GM23338 (cell line): ENCODE measurements around the gene WNK2. TPM values are rescaled to one million over a fixed set of nuclear protein-coding genes. Genes with fewer than 3 reads are reported as not detected.

Experiments
- ATAC-seq: fragments of 200-7000 bp; cut with Tn5 transposase; 3 replicates; pipeline ENCODE4 v1.9.1; 2020
- DNase-seq: peaks from one replicate; pipeline ENCODE4 v3.0.0-alpha.2; 2015; ENCODE audit warnings: low spot score
- H2AFZ ChIP-seq: fragments of 200-600 bp; sonication (generic); 2 replicates; pipeline ENCODE4 v1.8.0; 2016; ENCODE audit warnings: antibody characterized with exemption, mild to moderate bottlenecking, moderate library complexity
- H3F3A ChIP-seq: fragments of 200-600 bp; sonication (generic); replicated peaks from 2 replicates; pipeline ENCODE4 v1.8.0; 2017; ENCODE audit warnings: antibody characterized with exemption, mixed run types, low read depth
- H3K27ac ChIP-seq: fragments of 200-600 bp; sonication (generic); 2 replicates; pipeline ENCODE4 v1.6.1; 2016; ENCODE audit warnings: low read depth
- H3K27me3 ChIP-seq: fragments of 200-600 bp; sonication (generic); 2 replicates; pipeline ENCODE4 v1.8.0; 2016; ENCODE audit warnings: mild to moderate bottlenecking, mixed run types, moderate library complexity; ENCODE audit not compliant: insufficient read depth
- H3K36me3 ChIP-seq: fragments of 200-600 bp; sonication (generic); 2 replicates; pipeline ENCODE4 v1.8.0; 2016; ENCODE audit warnings: mild to moderate bottlenecking; ENCODE audit not compliant: insufficient read depth
- H3K4me1 ChIP-seq: fragments of 200-600 bp; sonication (generic); 2 replicates; pipeline ENCODE4 v1.8.0; 2016; ENCODE audit warnings: mild to moderate bottlenecking, moderate library complexity; ENCODE audit not compliant: insufficient read depth
- H3K4me2 ChIP-seq: fragments of 200-600 bp; sonication (generic); 2 replicates; pipeline ENCODE4 v1.7.1; 2017; ENCODE audit warnings: mixed run types
- H3K4me3 ChIP-seq: fragments of 200-600 bp; sonication (generic); 2 replicates; pipeline ENCODE4 v1.6.1; 2016; ENCODE audit warnings: mixed run types
- H3K79me2 ChIP-seq: fragments of 200-600 bp; sonication (generic); replicated peaks from 2 replicates; pipeline ENCODE4 v1.8.0; 2017; ENCODE audit warnings: mild to moderate bottlenecking; ENCODE audit not compliant: insufficient read depth
- H3K9me2 ChIP-seq: fragments of 200-600 bp; sonication (generic); 2 replicates; pipeline ENCODE4 v1.8.0; 2017; ENCODE audit not compliant: insufficient read depth
- H4K20me1 ChIP-seq: fragments of 200-600 bp; sonication (generic); replicated peaks from 2 replicates; pipeline ENCODE4 v1.8.0; 2017; ENCODE audit warnings: mild to moderate bottlenecking; ENCODE audit not compliant: insufficient read depth
- H3K27ac Mint-ChIP-seq: 2 replicates; pipeline ENCODE4 v1.8.0; 2020; ENCODE audit warnings: inconsistent platforms, mild to moderate bottlenecking, moderate library complexity, mixed read lengths
- H3K27me3 Mint-ChIP-seq: 3 replicates; pipeline ENCODE4 v1.8.0; 2022; ENCODE audit warnings: low read depth, mild to moderate bottlenecking, moderate library complexity, mixed read lengths, inconsistent platforms; ENCODE audit not compliant: insufficient read depth, poor library complexity
- H3K36me3 Mint-ChIP-seq: 3 replicates; pipeline ENCODE4 v1.8.0; 2021; ENCODE audit warnings: low read depth, mild to moderate bottlenecking, inconsistent platforms, moderate library complexity, mixed read lengths
- H3K4me1 Mint-ChIP-seq: 3 replicates; pipeline ENCODE4 v1.8.0; 2020; ENCODE audit warnings: mild to moderate bottlenecking, inconsistent platforms, mixed read lengths
- H3K4me3 Mint-ChIP-seq: 3 replicates; pipeline ENCODE4 v1.8.0; 2021; ENCODE audit warnings: moderate library complexity, mild to moderate bottlenecking, inconsistent platforms, mixed read lengths
- H3K9me3 Mint-ChIP-seq: 3 replicates; pipeline ENCODE4 v1.8.0; 2020; ENCODE audit warnings: moderate library complexity, mild to moderate bottlenecking, inconsistent platforms, mixed read lengths
- CREB1 ChIP-seq: fragments of 250-450 bp; sonication (Bioruptor Pico); IDR thresholded peaks from 2 replicates; pipeline ENCODE4 v1.5.0; 2020; ENCODE audit warnings: low read depth, mild to moderate bottlenecking, moderate library complexity
- CTCF ChIP-seq, 2 experiments: fragments of 200-600 bp in 1 of 2; sonication (generic) in 1 of 2; conservative IDR thresholded peaks; 2 replicates each; pipeline versions ENCODE4 v1.5.1 to v1.6.1; 2016 to 2017; ENCODE audit warnings: antibody characterized with exemption in 2 of 2, low read depth in 2 of 2, mild to moderate bottlenecking in 2 of 2, moderate library complexity in 1 of 2
- ETS1 ChIP-seq: IDR thresholded peaks from 2 replicates; pipeline ENCODE4 v1.6.1; 2016; ENCODE audit warnings: antibody characterized with exemption
- EZH2 ChIP-seq: fragments of 200-600 bp; sonication (generic); IDR thresholded peaks from one replicate; pipeline ENCODE4 v1.8.0; 2017; ENCODE audit warnings: antibody characterized with exemption, mild to moderate bottlenecking, low read depth; ENCODE audit not compliant: unreplicated experiment
- EZH2phosphoT487 ChIP-seq: fragments of 200-600 bp; sonication (generic); IDR thresholded peaks from one replicate; pipeline ENCODE4 v1.8.1; 2018; ENCODE audit warnings: antibody characterized with exemption; ENCODE audit not compliant: unreplicated experiment
- JUNB ChIP-seq: IDR thresholded peaks from one replicate; pipeline ENCODE4 v1.6.1; 2016; ENCODE audit warnings: antibody characterized with exemption; ENCODE audit not compliant: unreplicated experiment
- NANOG ChIP-seq: IDR thresholded peaks from 2 replicates; pipeline ENCODE4 v1.6.1; 2016; ENCODE audit warnings: antibody characterized with exemption, borderline replicate concordance
- POLR2AphosphoS5 ChIP-seq: IDR thresholded peaks from 2 replicates; pipeline ENCODE4 v1.6.1; 2016; ENCODE audit warnings: antibody characterized with exemption, low read depth
- REST ChIP-seq: IDR thresholded peaks from one replicate; pipeline ENCODE4 v1.6.1; 2018; ENCODE audit warnings: antibody characterized with exemption; ENCODE audit not compliant: unreplicated experiment
- STAT1 ChIP-seq: IDR thresholded peaks from one replicate; pipeline ENCODE4 v1.6.1; 2016; ENCODE audit warnings: antibody characterized with exemption; ENCODE audit not compliant: unreplicated experiment
- ZNF114 ChIP-seq: fragments of 250-450 bp; sonication (Bioruptor Pico); IDR thresholded peaks from 2 replicates; pipeline ENCODE4 v1.5.0; 2020; ENCODE audit warnings: mild to moderate bottlenecking, moderate library complexity
- ZNF331 ChIP-seq: fragments of 250-450 bp; sonication (Bioruptor Pico); IDR thresholded peaks from 2 replicates; pipeline ENCODE4 v1.5.0; 2020; ENCODE audit warnings: low read depth, mild to moderate bottlenecking, moderate library complexity
- ZNF462 ChIP-seq: fragments of 250-450 bp; sonication (Bioruptor Pico); IDR thresholded peaks from 2 replicates; pipeline ENCODE4 v1.5.0; 2020; ENCODE audit warnings: mild to moderate bottlenecking, moderate library complexity
- polyA plus RNA-seq: library from polyadenylated mRNA; unstranded; fragments of >200 nt; fragmentation: Nextera tagmentation; extraction: Ambion mirVana; gene quantifications from 2 replicates; pipeline ENCODE4 v1.2.1, GENCODE V29; 2016
- total RNA-seq: library from RNA; depleted of rRNA; stranded (reverse); fragments of >200 nt; shearing (Covaris generic); gene quantifications from 2 replicates; pipeline ENCODE4 v1.2.3, GENCODE V29; 2014

Gene WNK2
- total and polyA plus RNA-seq, 2 experiments from 2014 or later = 56.4 to 102 TPM

GRCh38 chr9:93253633-93254032 lies 69.7 kb downstream of the WNK2 start:
- no peak overlapping the region for H3K4me3 Mint-ChIP-seq
- DNase-seq (no peak), ATAC-seq (no peak)
- Histone ChIP-seq H3K79me2 (no peaks in the 10 kb centered on the region), H3K9me2 (no peaks in the 10 kb centered on the region), H4K20me1 (0 out of 2 replicates have a peak, but pooled peaks cover 1% of the 10 kb centered on the region), H3K4me2 (no peak overlapping the region), H3F3A (no peaks in the 10 kb centered on the region), H3K27me3 (no peaks in the 10 kb centered on the region), H2AFZ (no peak overlapping the region), H3K36me3 (no peaks in the 10 kb centered on the region), H3K27ac (no peak overlapping the region), H3K4me1 (peaks cover 6% of the 10 kb centered on the region; the same call in 1 of the 2 replicates), H3K4me3 (no peak overlapping the region)
- TF ChIP-seq EZH2phosphoT487 (no peak), CTCF (conservative IDR thresholded peaks at IDR 0.05; ENCODE audit: low read depth in 2 of 2) (no peak), STAT1 (no peak), ZNF462 (no peak), NANOG (no peak), ZNF331 (CRISPR knock-in tag) (no peak), REST (no peak), ZNF114 (no peak), EZH2 (no peak), POLR2AphosphoS5 (no peak), CREB1 (no peak), ETS1 (no peak), JUNB (no peak)
- H3K27me3 Mint-ChIP-seq = peaks cover 3% of the 10 kb centered on the region
- H3K9me3 Mint-ChIP-seq = no peaks in the 10 kb centered on the region
- H3K4me1 Mint-ChIP-seq = peaks cover 5% of the 10 kb centered on the region
- H3K36me3 Mint-ChIP-seq = peaks cover 10% of the 10 kb centered on the region; the same call in 2 of the 3 replicates
- H3K27ac Mint-ChIP-seq = no peak overlapping the region
